HUES64 (cell line): Measurements from ENCODE around the gene PTPRA.

ENCODE experiments used
- H3K27ac ChIP-seq: 2 replicates; pipeline ENCODE4 v1.7.0; 2013; ENCODE audit warnings: low read depth, low read length, inconsistent platforms
- H3K27me3 ChIP-seq: 2 replicates; pipeline ENCODE4 v1.6.1; 2013; ENCODE audit warnings: mild to moderate bottlenecking, low read length; ENCODE audit not compliant: insufficient read depth
- H3K36me3 ChIP-seq: 2 replicates; pipeline ENCODE4 v1.6.1; 2013; ENCODE audit warnings: mild to moderate bottlenecking, low read length; ENCODE audit not compliant: insufficient read depth
- H3K4me1 ChIP-seq: 2 replicates; pipeline ENCODE4 v1.6.1; 2013; ENCODE audit warnings: mild to moderate bottlenecking, low read length, moderate library complexity; ENCODE audit not compliant: insufficient read depth
- H3K4me3 ChIP-seq: 2 replicates; pipeline ENCODE4 v1.5.1; 2013; ENCODE audit warnings: mild to moderate bottlenecking, low read length, moderate library complexity
- H3K9ac ChIP-seq: 2 replicates; pipeline ENCODE4 v1.6.1; 2013; ENCODE audit warnings: mild to moderate bottlenecking, low read depth, low read length
- H3K9me3 ChIP-seq: 2 replicates; pipeline ENCODE4 v1.6.1; 2013; ENCODE audit warnings: low read depth, low read length; ENCODE audit not compliant: insufficient read depth
- WGBS: fragments of 150-250, 120-280 bp; methylation state at CpG from one replicate; pipeline ENCODE4 v1.1.7; 2013; ENCODE audit warnings: missing lambda C conversion rate; 5-methylcytosine and 5-hydroxymethylcytosine counted together

The PTPRA gene

DNA sequence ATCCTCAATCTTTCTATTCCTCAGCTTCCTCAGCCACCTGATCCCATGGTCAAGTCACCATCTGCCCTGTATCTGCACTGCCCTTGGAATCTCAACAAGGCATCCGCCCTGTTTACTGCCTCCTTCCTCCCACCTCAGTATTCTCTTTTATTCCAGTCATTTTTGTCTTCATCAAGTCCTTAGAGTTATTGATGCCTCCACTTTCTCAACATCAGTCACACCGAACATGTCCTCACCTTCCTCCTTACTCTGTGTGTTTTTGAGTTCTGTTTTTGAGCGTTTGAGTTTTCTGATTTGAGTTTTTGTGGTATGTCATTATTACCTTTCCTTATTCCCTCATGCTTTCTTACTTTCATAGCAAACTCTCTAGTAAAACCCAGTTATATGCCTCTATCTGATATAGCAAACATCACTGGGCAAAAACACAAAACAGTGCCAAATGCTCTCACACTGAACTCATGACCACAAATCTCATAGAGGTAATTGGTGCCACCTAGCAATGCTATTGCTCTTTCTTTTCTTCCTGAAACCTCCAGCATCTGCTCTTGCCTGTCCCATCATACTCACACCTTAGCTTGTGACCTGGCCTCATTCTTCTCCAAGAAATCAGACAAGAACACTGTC lies 158.4 kb downstream of the PTPRA start:
- Histone ChIP-seq H3K4me1 (no peaks in the 10 kb centered on the region), H3K27me3 (no peaks in the 10 kb centered on the region), H3K36me3 (peaks cover 79% of the 10 kb centered on the region), H3K27ac (no peak overlapping the region), H3K9me3 (no peaks in the 10 kb centered on the region), H3K9ac (no peak overlapping the region), H3K4me3 (no peak overlapping the region)
- 90% methylated on average over 1 of the region's 3 CpGs for WGBS

DNA sequence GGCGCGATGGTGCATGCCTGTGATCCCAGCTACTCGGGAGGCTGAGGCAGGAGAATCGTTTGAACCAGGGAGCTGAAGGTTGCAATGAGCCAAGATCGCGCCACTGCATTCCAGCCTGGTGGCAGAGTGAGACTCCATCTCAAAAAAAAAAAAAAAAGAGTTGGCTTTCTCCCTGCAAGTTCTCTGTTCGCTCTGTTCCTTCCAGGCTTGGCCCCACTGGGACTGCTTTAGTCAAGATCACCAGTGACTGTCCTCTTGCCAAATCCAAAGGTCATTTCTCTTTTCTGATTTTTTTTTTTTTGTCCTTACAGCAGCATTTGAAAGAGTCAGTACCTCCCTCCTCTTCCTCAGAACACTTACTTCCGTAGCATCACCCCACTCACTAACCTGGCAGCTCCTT lies 159.3 kb downstream of the PTPRA start:
- no peak overlapping the region for H3K4me3 ChIP-seq
- H3K36me3 ChIP-seq, result peaks cover 79% of the 10 kb centered on the region
- H3K27me3 ChIP-seq, result no peaks in the 10 kb centered on the region
- H3K9me3 ChIP-seq, result no peaks in the 10 kb centered on the region
- H3K9ac ChIP-seq, result no peak overlapping the region
- H3K27ac ChIP-seq, result no peak overlapping the region
- WGBS, result 91% methylated on average over 8 of the region's 8 CpGs
- H3K4me1 ChIP-seq, result no peaks in the 10 kb centered on the region

DNA sequence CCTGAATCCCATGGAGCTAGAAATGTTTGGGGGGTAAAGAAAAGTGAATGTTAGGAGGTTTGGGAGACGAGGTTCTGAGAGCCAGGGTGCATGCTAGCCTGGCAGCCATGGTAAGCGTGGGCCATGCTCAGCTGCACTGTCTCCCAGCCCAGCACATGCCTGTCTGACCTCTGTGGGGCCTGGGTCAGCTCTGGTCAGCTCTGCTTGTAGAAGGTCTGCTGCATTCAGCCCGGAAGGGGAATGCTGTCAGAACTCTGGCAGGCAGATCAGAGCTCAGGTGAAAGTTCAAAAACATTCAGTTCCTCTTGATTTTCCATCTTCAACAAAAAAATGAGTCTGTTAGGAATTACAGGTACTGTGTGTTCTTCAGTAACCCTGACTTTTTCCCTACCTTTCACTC lies 164.4 kb downstream of the PTPRA start:
- Histone ChIP-seq H3K36me3 (peaks cover 73% of the 10 kb centered on the region), H3K27me3 (no peaks in the 10 kb centered on the region), H3K9ac (no peak overlapping the region), H3K27ac (no peak overlapping the region), H3K4me1 (peaks cover 12% of the 10 kb centered on the region; the same call in 1 of the 2 replicates), H3K4me3 (no peak overlapping the region), H3K9me3 (no peaks in the 10 kb centered on the region)
- 91% methylated on average over 3 of the region's 3 CpGs for WGBS

DNA sequence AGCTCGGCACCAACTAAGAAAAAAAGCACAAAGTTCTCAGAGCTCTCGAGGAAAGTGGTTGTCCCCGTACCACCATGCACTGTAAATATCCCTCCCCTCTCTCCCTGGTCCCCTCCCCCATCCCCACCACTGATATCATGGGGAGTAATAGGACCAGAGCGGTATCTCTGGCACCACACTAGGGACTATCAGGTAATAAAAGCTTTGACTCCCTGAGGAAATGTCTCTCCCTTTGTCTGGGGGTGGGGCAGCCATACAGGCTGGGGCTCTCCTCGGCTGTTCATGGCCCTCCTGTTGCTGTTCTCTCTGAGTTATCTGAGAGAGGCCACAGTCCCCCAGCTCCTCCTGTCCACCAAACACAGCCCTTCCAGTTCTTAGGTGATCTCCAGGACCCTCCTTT lies 165.2 kb downstream of the PTPRA start:
- H3K4me3 ChIP-seq, result no peak overlapping the region
- no peaks in the 10 kb centered on the region for H3K9me3 ChIP-seq
- no peak overlapping the region for H3K9ac ChIP-seq
- H3K27me3 ChIP-seq, result no peaks in the 10 kb centered on the region
- peaks cover 12% of the 10 kb centered on the region; the same call in 1 of the 2 replicates for H3K4me1 ChIP-seq
- 91% methylated on average over 5 of the region's 5 CpGs for WGBS
- H3K36me3 ChIP-seq, result peaks cover 66% of the 10 kb centered on the region
- H3K27ac ChIP-seq, result no peak overlapping the region

DNA sequence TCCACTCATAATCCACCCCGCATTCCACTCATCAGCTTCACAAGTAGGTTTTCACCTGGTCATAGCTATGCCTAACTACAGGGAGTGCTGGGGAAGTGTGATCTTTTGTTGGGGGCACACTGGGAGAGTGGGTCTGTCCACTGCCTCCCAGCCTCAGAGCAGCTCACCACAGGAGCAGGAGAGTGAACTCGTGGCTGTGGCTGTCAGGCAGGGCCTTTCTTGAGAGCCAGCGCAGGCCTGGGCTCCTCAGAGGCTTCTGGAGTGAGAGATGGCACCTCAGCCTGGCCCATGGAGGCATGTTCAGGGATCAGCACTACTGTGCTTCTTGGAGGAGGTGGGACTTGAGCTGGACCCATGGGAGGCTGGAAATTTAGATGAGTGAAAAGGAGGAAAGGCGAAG lies 166.1 kb downstream of the PTPRA start:
- H3K4me1 ChIP-seq, result peaks cover 12% of the 10 kb centered on the region; the same call in 1 of the 2 replicates
- H3K36me3 ChIP-seq, result peaks cover 62% of the 10 kb centered on the region
- no peaks in the 10 kb centered on the region for H3K9me3 ChIP-seq
- no peak overlapping the region for H3K4me3 ChIP-seq
- H3K9ac ChIP-seq, result no peak overlapping the region
- 95% methylated on average over 4 of the region's 4 CpGs for WGBS
- no peaks in the 10 kb centered on the region for H3K27me3 ChIP-seq
- H3K27ac ChIP-seq, result no peak overlapping the region

DNA sequence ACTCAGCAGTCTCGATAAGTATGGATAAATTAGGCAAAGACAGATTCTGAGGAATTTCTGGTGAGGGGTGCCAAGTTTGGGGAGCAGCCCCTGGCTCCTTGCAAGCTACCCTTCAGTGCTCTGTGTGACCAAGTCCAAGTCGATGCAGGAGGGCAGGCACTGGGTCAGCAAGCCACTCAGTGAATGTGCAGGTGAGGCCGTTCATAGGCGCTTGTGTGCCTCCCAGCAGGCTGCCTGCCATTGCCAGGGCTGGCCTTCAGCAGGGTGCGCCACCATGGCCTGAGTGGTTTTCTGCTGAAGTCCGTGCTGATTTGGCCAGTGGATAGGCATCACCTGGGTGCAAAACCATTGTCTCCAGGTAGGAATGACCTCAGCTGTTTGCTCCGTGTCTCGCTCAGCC lies 166.8 kb downstream of the PTPRA start:
- Histone ChIP-seq H3K4me1 (peaks cover 14% of the 10 kb centered on the region), H3K9me3 (no peaks in the 10 kb centered on the region), H3K27ac (no peak overlapping the region), H3K4me3 (no peak overlapping the region), H3K36me3 (peaks cover 55% of the 10 kb centered on the region), H3K9ac (no peak overlapping the region), H3K27me3 (no peaks in the 10 kb centered on the region)
- WGBS, result 92% methylated on average over 8 of the region's 8 CpGs

DNA sequence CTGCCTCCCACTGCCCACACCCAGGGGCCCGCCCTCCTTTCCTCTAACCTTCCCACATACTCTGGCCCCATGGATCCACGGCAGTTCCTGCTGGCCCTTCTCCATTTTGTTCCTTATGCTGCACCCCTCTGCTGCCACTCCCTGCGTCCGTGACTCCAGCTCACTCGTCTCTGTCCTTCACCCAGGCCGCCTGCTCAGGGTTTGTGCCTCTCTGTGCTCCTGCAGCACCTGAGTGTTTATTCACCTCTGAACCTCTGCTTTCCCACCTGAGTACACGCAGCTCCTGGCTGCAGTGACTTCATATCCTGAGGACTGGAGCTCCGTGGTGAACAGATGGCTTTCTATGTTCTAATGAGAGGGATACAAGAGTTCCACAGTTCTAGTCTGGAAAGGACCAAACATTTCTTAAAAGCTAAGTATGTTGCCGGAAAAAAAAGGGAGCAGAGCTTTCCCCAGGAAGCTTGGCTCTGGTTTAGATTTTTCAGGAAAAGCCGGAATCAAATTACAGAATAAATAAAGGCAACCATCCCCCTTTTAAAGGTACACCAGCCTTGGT lies 168.7 kb downstream of the PTPRA start:
- H3K4me3 ChIP-seq, result peak overlapping the region; percentile 20
- H3K27ac ChIP-seq, result peak overlapping the region; percentile 36
- H3K36me3 ChIP-seq, result peaks cover 37% of the 10 kb centered on the region
- no peaks in the 10 kb centered on the region for H3K27me3 ChIP-seq
- H3K9me3 ChIP-seq, result no peaks in the 10 kb centered on the region
- 84% methylated on average over 10 of the region's 10 CpGs for whole genome bisulfite sequencing
- H3K4me1 ChIP-seq, result peaks cover 15% of the 10 kb centered on the region
- peak overlapping the region; percentile 20; the same call in 1 of the 2 replicates for H3K9ac ChIP-seq

DNA sequence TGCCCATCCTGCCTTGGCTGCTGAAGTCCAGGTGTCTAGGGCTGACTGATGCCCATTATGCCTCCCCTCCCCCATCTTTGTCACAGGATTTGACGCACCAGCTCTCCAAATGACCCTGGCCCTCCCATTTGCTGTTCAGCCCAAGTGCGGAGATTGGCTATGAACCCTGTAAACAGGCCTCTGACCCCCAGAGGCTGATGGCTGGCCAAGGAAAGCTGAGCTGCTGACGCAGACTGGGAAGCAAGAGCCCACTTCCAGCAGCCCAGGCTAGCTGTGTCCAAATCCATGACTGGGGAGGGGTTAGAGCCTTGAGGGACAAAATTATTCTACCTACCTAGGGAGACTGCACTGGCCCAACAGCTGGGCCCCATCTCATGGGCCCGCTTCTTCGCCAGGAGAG lies 169.3 kb downstream of the PTPRA start:
- H3K4me1 ChIP-seq, result peaks cover 15% of the 10 kb centered on the region
- no peaks in the 10 kb centered on the region for H3K27me3 ChIP-seq
- no peak overlapping the region for H3K27ac ChIP-seq
- peaks cover 34% of the 10 kb centered on the region for H3K36me3 ChIP-seq
- H3K9me3 ChIP-seq, result no peaks in the 10 kb centered on the region
- WGBS, result 94% methylated on average over 5 of the region's 5 CpGs
- no peak overlapping the region for H3K9ac ChIP-seq
- H3K4me3 ChIP-seq, result no peak overlapping the region

DNA sequence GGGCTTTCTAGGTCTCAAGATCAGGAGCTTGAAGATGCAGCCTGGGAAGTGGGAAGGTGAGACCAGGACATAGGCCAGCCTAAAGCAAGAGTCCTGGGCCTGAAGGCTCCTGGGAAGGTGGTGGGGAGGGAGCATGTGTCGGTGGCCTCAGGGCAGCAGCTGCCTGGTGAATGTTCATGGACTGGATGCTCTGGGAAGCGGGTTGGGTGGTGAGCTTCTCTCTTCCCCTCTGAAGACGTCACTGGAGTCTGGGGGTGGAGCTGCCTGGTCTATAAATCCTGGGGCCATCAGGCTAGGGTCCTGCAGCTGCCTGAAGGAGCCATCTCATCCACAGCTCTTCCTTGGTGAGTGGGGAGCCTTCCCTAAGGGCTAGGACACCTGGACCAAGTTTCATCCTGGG lies 170.0 kb downstream of the PTPRA start, which contains the start of gene GNRH2:
Gene GNRH2 (plus strand): TSS at position 301 of the 400 bp plus-strand sequence. CDS start 793 bp downstream, outside the sequence.
- 84% methylated on average over 3 of the region's 3 CpGs for WGBS
- Histone ChIP-seq H3K9ac (no peak within 1 kb of the TSS), H3K9me3 (no peaks in the 10 kb centered on the region), H3K27ac (no peak within 1 kb of the TSS), H3K4me3 (no peak within 1 kb of the TSS), H3K4me1 (peaks cover 15% of the 10 kb centered on the region), H3K27me3 (no peaks in the 10 kb centered on the region), H3K36me3 (peaks cover 34% of the 10 kb centered on the region)

DNA sequence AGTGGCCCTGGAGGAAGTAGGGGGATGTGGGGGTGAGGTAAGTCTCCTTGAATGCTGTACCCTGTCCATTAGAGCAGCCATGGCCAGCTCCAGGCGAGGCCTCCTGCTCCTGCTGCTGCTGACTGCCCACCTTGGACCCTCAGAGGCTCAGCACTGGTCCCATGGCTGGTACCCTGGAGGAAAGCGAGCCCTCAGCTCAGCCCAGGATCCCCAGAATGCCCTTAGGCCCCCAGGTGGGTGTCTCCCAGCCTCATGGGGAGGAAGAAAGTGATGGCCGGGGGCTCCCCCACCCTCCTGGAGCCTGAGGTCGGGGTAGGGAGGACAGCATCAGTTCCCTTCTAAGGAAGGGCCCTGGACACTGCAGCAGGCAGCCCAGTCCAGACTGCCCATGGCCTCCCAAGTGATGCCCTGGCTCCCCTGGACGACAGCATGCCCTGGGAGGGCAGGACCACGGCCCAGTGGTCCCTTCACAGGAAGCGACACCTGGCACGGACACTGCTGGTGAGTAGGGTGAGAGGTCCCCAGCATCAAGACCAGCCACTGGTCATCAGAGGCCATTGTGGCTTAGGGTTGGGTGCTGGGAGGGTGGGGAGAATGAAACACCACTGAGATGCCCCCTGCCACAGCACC lies 171.2 kb downstream of the PTPRA start:
- Histone ChIP-seq H3K4me1 (peaks cover 15% of the 10 kb centered on the region), H3K27ac (no peak overlapping the region), H3K9ac (no peak overlapping the region), H3K27me3 (no peaks in the 10 kb centered on the region), H3K4me3 (0 out of 2 replicates have a peak overlapping the region, but pooled peaks have one; percentile 94), H3K9me3 (no peaks in the 10 kb centered on the region), H3K36me3 (peaks cover 33% of the 10 kb centered on the region)
- 94% methylated on average over 8 of the region's 8 CpGs for WGBS

DNA sequence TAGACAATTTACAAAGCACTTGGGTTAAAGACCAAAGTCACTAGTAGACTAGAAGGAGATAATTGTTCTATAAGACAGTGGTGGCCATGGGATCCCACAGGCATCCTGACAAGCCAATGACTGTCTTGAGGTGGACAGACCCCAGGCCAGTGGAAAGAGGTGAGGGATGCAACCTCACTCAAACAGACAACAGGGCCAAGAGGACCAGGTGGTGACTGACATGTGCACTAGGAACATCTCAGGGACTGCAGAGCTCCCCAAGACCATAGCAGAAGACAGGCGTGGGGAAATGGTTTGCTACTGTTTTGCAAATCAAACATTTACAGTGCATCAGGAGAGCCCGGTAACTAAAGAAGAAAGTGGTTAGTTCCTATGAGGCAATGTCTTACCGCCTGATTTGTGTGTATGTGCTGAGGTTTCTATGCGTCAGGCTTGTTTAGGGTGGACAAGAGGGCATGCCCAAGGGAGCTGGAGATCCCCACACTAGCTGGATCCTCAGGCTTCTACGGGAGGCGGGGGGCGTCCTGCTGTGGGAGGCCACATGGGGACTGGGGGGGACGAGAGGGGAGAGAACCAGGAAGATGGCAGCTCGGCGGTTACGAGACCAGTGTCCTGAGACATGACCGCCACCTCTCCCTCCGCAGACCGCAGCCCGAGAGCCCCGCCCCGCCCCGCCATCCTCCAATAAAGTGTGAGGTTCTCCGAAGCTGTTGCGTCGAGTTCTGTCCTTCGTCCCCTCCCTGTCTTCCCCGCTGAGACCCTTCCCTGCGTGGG lies 171.9 kb downstream of the PTPRA start:
- no peaks in the 10 kb centered on the region for H3K9me3 ChIP-seq
- 5% methylated on average over 24 of the region's 24 CpGs for WGBS
- peak overlapping the region; percentile 92 for H3K9ac ChIP-seq
- peaks cover 33% of the 10 kb centered on the region for H3K36me3 ChIP-seq
- H3K27ac ChIP-seq, result peak overlapping the region; percentile 54
- no peaks in the 10 kb centered on the region for H3K27me3 ChIP-seq
- H3K4me3 ChIP-seq, result peak overlapping the region; percentile 94
- H3K4me1 ChIP-seq, result peaks cover 15% of the 10 kb centered on the region
